Measurements from ENCODE around the gene MRPL50. TPM values are rescaled to one million over a fixed set of nuclear protein-coding genes. Genes with fewer than 3 reads are reported as not detected.

Gene MRPL50
- total RNA-seq, 1 donor from 2014 or later = 17.3 TPM

GRCh38 chr9:101442318-101442717 is 43.9 kb upstream of the MRPL50 start:
- Histone ChIP-seq H3K27me3 (ENCODE audit: low read depth) (no peaks in the 10 kb centered on the region), H3K9me3 (replicated peaks) (no peaks in the 10 kb centered on the region)
- intact Hi-C loops (cut with micrococcal nuclease) = no loop called here

GRCh38 chr9:101440714-101441230 is 42.4 kb upstream of the MRPL50 start:
- intact Hi-C loops (cut with micrococcal nuclease) = no loop called here
- no peak for DNase-seq

More at GRCh38 chr9:101442318-101442717, 43.9 kb upstream of the MRPL50 start:
- Histone ChIP-seq H3K36me3 (no peaks in the 10 kb centered on the region), H3K27ac (replicated peaks) (peak overlapping the region; percentile 81), H3K4me3 (no peak overlapping the region), H3K4me1 (peaks cover 47% of the 10 kb centered on the region)
- DNase-seq = peak; percentile 56
- no peak for TF ChIP-seq CTCF (IDR thresholded peaks at IDR 0.05; ENCODE audit: borderline replicate concordance)

GRCh38 chr9:101438523-101438922 is 40.1 kb upstream of the MRPL50 start:
- H3K4me3 ChIP-seq = no peak overlapping the region
- TF ChIP-seq CTCF (IDR thresholded peaks at IDR 0.05; ENCODE audit: borderline replicate concordance) = no peak
- peaks cover 43% of the 10 kb centered on the region for H3K4me1 ChIP-seq
- peak overlapping the region; percentile 83 for H3K27ac ChIP-seq (replicated peaks)
- H3K36me3 ChIP-seq = no peaks in the 10 kb centered on the region
- no peaks in the 10 kb centered on the region for H3K9me3 ChIP-seq (replicated peaks)
- no peaks in the 10 kb centered on the region for H3K27me3 ChIP-seq (ENCODE audit: low read depth)
- intact Hi-C loops (cut with micrococcal nuclease) = no loop called here
- DNase-seq = no peak

More at GRCh38 chr9:101440714-101441230, 42.4 kb upstream of the MRPL50 start:
- H3K36me3 ChIP-seq = no peaks in the 10 kb centered on the region
- H3K4me1 ChIP-seq = peaks cover 49% of the 10 kb centered on the region
- no peak overlapping the region for H3K27ac ChIP-seq (replicated peaks)
- TF ChIP-seq CTCF (IDR thresholded peaks at IDR 0.05; ENCODE audit: borderline replicate concordance) = no peak
- no peaks in the 10 kb centered on the region for H3K9me3 ChIP-seq (replicated peaks)
- H3K4me3 ChIP-seq = no peak overlapping the region
- no peaks in the 10 kb centered on the region for H3K27me3 ChIP-seq (ENCODE audit: low read depth)

GRCh38 chr9:101437806-101438232 is 39.4 kb upstream of the MRPL50 start:
- intact Hi-C loops (cut with micrococcal nuclease) = no loop called here
- Histone ChIP-seq H3K4me3 (no peak overlapping the region), H3K27ac (replicated peaks) (peak overlapping the region; percentile 83)

GRCh38 chr9:101435601-101436079 is 37.2 kb upstream of the MRPL50 start, which contains the start of gene ALDOB:
ALDOB (minus strand) TSS chr9:101435774; CDS start chr9:101430887, 4,887 bp downstream.
- Histone ChIP-seq H3K27ac (replicated peaks) (no peak within 1 kb of the TSS), H3K27me3 (ENCODE audit: low read depth) (no peaks in the 10 kb centered on the region), H3K36me3 (no peaks in the 10 kb centered on the region), H3K4me3 (no peak within 1 kb of the TSS), H3K9me3 (replicated peaks) (no peaks in the 10 kb centered on the region), H3K4me1 (peaks cover 24% of the 10 kb centered on the region)
- TF ChIP-seq CTCF (IDR thresholded peaks at IDR 0.05; ENCODE audit: borderline replicate concordance) = no peak
- intact Hi-C loops (cut with micrococcal nuclease) = no loop called here
- DNase-seq = no peak

More at GRCh38 chr9:101437806-101438232, 39.4 kb upstream of the MRPL50 start:
- H3K9me3 ChIP-seq (replicated peaks) = no peaks in the 10 kb centered on the region
- H3K4me1 ChIP-seq = peaks cover 41% of the 10 kb centered on the region
- H3K27me3 ChIP-seq (ENCODE audit: low read depth) = no peaks in the 10 kb centered on the region
- DNase-seq = peak; percentile 66
- no peaks in the 10 kb centered on the region for H3K36me3 ChIP-seq
- no peak for TF ChIP-seq CTCF (IDR thresholded peaks at IDR 0.05; ENCODE audit: borderline replicate concordance)
